HG03442 (cell line): Measurements from ENCODE around the gene RPS3.
A peak's percentile ranks its signal among the peaks of the same experiment; 100 is the strongest.
"Not testable (repeated sequence)": the region's sequence is repeated elsewhere in the genome, so short reads cannot be mapped to it uniquely, and the experiment has no call there.

Experiments
- ATAC-seq: cut with Tn5 transposase; IDR thresholded peaks from one replicate; pipeline ENCODE4 v1.9.1; 2021; ENCODE audit warnings: mild to moderate bottlenecking, moderate library complexity; ENCODE audit not compliant: unreplicated experiment

RPS3 gene

GRCh38 chr11:75378776-75379175 lies 20.5 kb upstream of the RPS3 start:
- not testable (repeated sequence) for ATAC-seq

- ATAC-seq, result no peak
These were observed 19.1 kb upstream of the RPS3 start for GRCh38 chr11:75380245-75380644.

GRCh38 chr11:75380716-75381420 lies 18.4 kb upstream of the RPS3 start:
- ATAC-seq, result no peak

GRCh38 chr11:75383246-75383645 lies 16.1 kb upstream of the RPS3 start:
- ATAC-seq, result no peak

- no peak for ATAC-seq
These were observed 14.8 kb upstream of the RPS3 start for GRCh38 chr11:75384438-75385080.

- no peak for ATAC-seq
These were observed 12.2 kb upstream of the RPS3 start for GRCh38 chr11:75386942-75387630.

- ATAC-seq, result no peak
These were observed 11.5 kb upstream of the RPS3 start for GRCh38 chr11:75387736-75388294.

GRCh38 chr11:75388386-75389275 lies 10.7 kb upstream of the RPS3 start:
- ATAC-seq, result peak; percentile 46

GRCh38 chr11:75389276-75389605 lies 10.1 kb upstream of the RPS3 start:
- ATAC-seq, result no peak

GRCh38 chr11:75389925-75390324 lies 9.4 kb upstream of the RPS3 start:
- no peak for ATAC-seq

GRCh38 chr11:75394085-75394840 lies 5.1 kb upstream of the RPS3 start:
- ATAC-seq, result no peak

- no peak for ATAC-seq
These were observed 412 bp upstream of the RPS3 start for GRCh38 chr11:75398906-75399305.

GRCh38 chr11:75400146-75400865 lies 988 bp downstream of the RPS3 start:
- ATAC-seq, result no peak

GRCh38 chr11:75402002-75402773 lies 2.9 kb downstream of the RPS3 start:
- ATAC-seq, result no peak

GRCh38 chr11:75403037-75403436 lies 3.7 kb downstream of the RPS3 start:
- ATAC-seq, result no peak

GRCh38 chr11:75403983-75404658 lies 4.8 kb downstream of the RPS3 start:
- no peak for ATAC-seq

- ATAC-seq, result no peak
These were observed 7.0 kb downstream of the RPS3 start for GRCh38 chr11:75406338-75406777.

- no peak for ATAC-seq
These were observed 9.6 kb downstream of the RPS3 start for GRCh38 chr11:75408957-75409219.
